ENCODE data around the gene FGF14. TPM values are rescaled to one million over a fixed set of nuclear protein-coding genes. Genes with fewer than 3 reads are reported as not detected.

The FGF14 gene
- polyA plus RNA-seq, 1 donor (not counting 4 experiments of a cell fraction or from before 2014, with no cell fraction given) = 0.09 TPM

- Histone ChIP-seq H3K9me1 (ENCODE audit: control insufficient read depth, extremely low read depth, insufficient read depth, low read length) (no peaks in the 10 kb centered on the region), H3K36me3 (ENCODE audit: control insufficient read depth in 2 of 2, extremely low read depth in 1 of 2, insufficient read depth in 2 of 2, low read length in 2 of 2) (no peaks in the 10 kb centered on the region), H3K9me3 (ENCODE audit: control insufficient read depth, low read depth, low read length) (no peaks in the 10 kb centered on the region), H3K4me1 (ENCODE audit: control insufficient read depth, extremely low read depth, insufficient read depth, low read length) (no peaks in the 10 kb centered on the region), H3K27ac (ENCODE audit: control insufficient read depth, insufficient read depth, low read length) (no peak overlapping the region), H3K79me2 (ENCODE audit: control insufficient read depth, insufficient read depth, low read length) (no peaks in the 10 kb centered on the region), H3K9ac (ENCODE audit: control insufficient read depth, extremely low read depth, insufficient read depth, low read length) (no peak overlapping the region), H3K27me3 (ENCODE audit: control insufficient read depth, extremely low read depth, insufficient read depth, low read length) (no peaks in the 10 kb centered on the region), H3K4me2 (ENCODE audit: control insufficient read depth, extremely low read depth, insufficient read depth, low read depth, low read length) (no peak overlapping the region), H2AFZ (ENCODE audit: control insufficient read depth, low read length) (no peak overlapping the region), H3K4me3 (ENCODE audit: control insufficient read depth in 2 of 3, extremely low read depth in 1 of 3, insufficient read depth in 2 of 3, low read depth in 1 of 3, low read length in 3 of 3) (no peak overlapping the region), H4K20me1 (ENCODE audit: control insufficient read depth, extremely low read depth, insufficient read depth, low read length) (no peaks in the 10 kb centered on the region)
- dilution Hi-C loops (cut with MboI; ENCODE audit: extremely low pct_ligation_motif_present, low sequenced_read_pairs) = no loop called here
- FAIRE-seq (no peak), DNase-seq (ENCODE audit: low read depth, low spot score) (no peak)
- TF ChIP-seq CTCF (optimal IDR thresholded peaks at IDR 0.05 in 1 of 3, IDR thresholded peaks at IDR 0.05 in 1 of 3, conservative IDR thresholded peaks at IDR 0.05 in 1 of 3; ENCODE audit: extremely low read depth in 1 of 3, insufficient read depth in 2 of 3, low read length in 3 of 3) (no peak), EZH2 (IDR thresholded peaks at IDR 0.05; ENCODE audit: low read length) (no peak)
These were observed 422.0 kb downstream of the FGF14 start for GRCh38 chr13:101979825-101980224.

- no peaks in the 10 kb centered on the region for H3K79me2 ChIP-seq (ENCODE audit: control insufficient read depth, insufficient read depth, low read length)
- no peaks in the 10 kb centered on the region for H3K4me1 ChIP-seq (ENCODE audit: control insufficient read depth, extremely low read depth, insufficient read depth, low read length)
- no peak overlapping the region for H3K9ac ChIP-seq (ENCODE audit: control insufficient read depth, extremely low read depth, insufficient read depth, low read length)
- H3K27me3 ChIP-seq (ENCODE audit: control insufficient read depth, extremely low read depth, insufficient read depth, low read length) = no peaks in the 10 kb centered on the region
- dilution Hi-C loops (cut with MboI; ENCODE audit: extremely low pct_ligation_motif_present, low sequenced_read_pairs) = no loop called here
- DNase-seq (ENCODE audit: low read depth, low spot score) (no peak), FAIRE-seq (no peak)
- H3K27ac ChIP-seq (ENCODE audit: control insufficient read depth, insufficient read depth, low read length) = no peak overlapping the region
- no peak overlapping the region for H3K4me3 ChIP-seq (ENCODE audit: control insufficient read depth in 2 of 3, extremely low read depth in 1 of 3, insufficient read depth in 2 of 3, low read depth in 1 of 3, low read length in 3 of 3)
- TF ChIP-seq CTCF (optimal IDR thresholded peaks at IDR 0.05 in 1 of 3, IDR thresholded peaks at IDR 0.05 in 1 of 3, conservative IDR thresholded peaks at IDR 0.05 in 1 of 3; ENCODE audit: extremely low read depth in 1 of 3, insufficient read depth in 2 of 3, low read length in 3 of 3) (no peak), EZH2 (IDR thresholded peaks at IDR 0.05; ENCODE audit: low read length) (no peak)
- H3K9me3 ChIP-seq (ENCODE audit: control insufficient read depth, low read depth, low read length) = no peaks in the 10 kb centered on the region
- no peaks in the 10 kb centered on the region for H4K20me1 ChIP-seq (ENCODE audit: control insufficient read depth, extremely low read depth, insufficient read depth, low read length)
- no peak overlapping the region for H3K4me2 ChIP-seq (ENCODE audit: control insufficient read depth, extremely low read depth, insufficient read depth, low read depth, low read length)
- no peak overlapping the region for H2AFZ ChIP-seq (ENCODE audit: control insufficient read depth, low read length)
- H3K9me1 ChIP-seq (ENCODE audit: control insufficient read depth, extremely low read depth, insufficient read depth, low read length) = no peaks in the 10 kb centered on the region
- no peaks in the 10 kb centered on the region for H3K36me3 ChIP-seq (ENCODE audit: control insufficient read depth in 2 of 2, extremely low read depth in 1 of 2, insufficient read depth in 2 of 2, low read length in 2 of 2)
These were observed 423.1 kb downstream of the FGF14 start for GRCh38 chr13:101978552-101979315.

All from keratinocyte (primary cell).